ENCODE measurements around the gene RFX1. TPM values are rescaled to one million over a fixed set of nuclear protein-coding genes. Genes with fewer than 3 reads are reported as not detected.

RFX1 gene
- total RNA-seq, 1 experiment from 2014 or later: 14.9 TPM

GRCh38 chr19:13918726-13919411 is 87.3 kb downstream of the RFX1 start:
- no peak for TF ChIP-seq CTCF (IDR thresholded peaks at IDR 0.05; ENCODE audit: unreplicated experiment)
- H3K27ac Mint-ChIP-seq (ENCODE audit: unreplicated experiment): no peak overlapping the region
- BruUV-seq (replicated peaks): no TSS peak
- intact Hi-C loops (cut with micrococcal nuclease; ENCODE audit: unreplicated experiment): no loop called here
- H3K27me3 Mint-ChIP-seq (ENCODE audit: unreplicated experiment): no peaks in the 10 kb centered on the region
- H3K9me3 Mint-ChIP-seq (ENCODE audit: low read depth, unreplicated experiment): no peaks in the 10 kb centered on the region
- peaks cover 22% of the 10 kb centered on the region for H3K36me3 Mint-ChIP-seq (ENCODE audit: insufficient read depth, unreplicated experiment)
- H3K4me3 Mint-ChIP-seq (ENCODE audit: low read depth, unreplicated experiment): no peak overlapping the region
- no peaks in the 10 kb centered on the region for H3K4me1 Mint-ChIP-seq (ENCODE audit: low read depth, unreplicated experiment)
- no peak for DNase-seq
- CTCF ChIA-PET: no interaction called here

- TF ChIP-seq CTCF (IDR thresholded peaks at IDR 0.05; ENCODE audit: unreplicated experiment): no peak
- Mint-ChIP-seq H3K4me1 (ENCODE audit: low read depth, unreplicated experiment) (no peaks in the 10 kb centered on the region), H3K9me3 (ENCODE audit: low read depth, unreplicated experiment) (no peaks in the 10 kb centered on the region), H3K4me3 (ENCODE audit: low read depth, unreplicated experiment) (no peak overlapping the region), H3K27ac (ENCODE audit: unreplicated experiment) (no peak overlapping the region), H3K27me3 (ENCODE audit: unreplicated experiment) (no peaks in the 10 kb centered on the region), H3K36me3 (ENCODE audit: insufficient read depth, unreplicated experiment) (peaks cover 26% of the 10 kb centered on the region)
- DNase-seq: no peak
- CTCF ChIA-PET: no interaction called here
- BruUV-seq (replicated peaks): no TSS peak
- intact Hi-C loops (cut with micrococcal nuclease; ENCODE audit: unreplicated experiment): no loop called here
Observed at GRCh38 chr19:13917888-13918406, 88.2 kb downstream of the RFX1 start.

GRCh38 chr19:13914777-13915176 is 91.3 kb downstream of the RFX1 start:
- TF ChIP-seq CTCF (IDR thresholded peaks at IDR 0.05; ENCODE audit: unreplicated experiment): no peak
- H3K27me3 Mint-ChIP-seq (ENCODE audit: unreplicated experiment): no peaks in the 10 kb centered on the region
- H3K4me1 Mint-ChIP-seq (ENCODE audit: low read depth, unreplicated experiment): no peaks in the 10 kb centered on the region
- peaks cover 19% of the 10 kb centered on the region for H3K36me3 Mint-ChIP-seq (ENCODE audit: insufficient read depth, unreplicated experiment)
- no TSS peak for BruUV-seq (replicated peaks)
- H3K9me3 Mint-ChIP-seq (ENCODE audit: low read depth, unreplicated experiment): no peaks in the 10 kb centered on the region
- H3K27ac Mint-ChIP-seq (ENCODE audit: unreplicated experiment): no peak overlapping the region
- CTCF ChIA-PET: interaction anchor here (1.0 kb wide), 1 partner anchor 9 kb away, joined by 3 read pairs; the partner anchor contains the start of genes BRME1 and CC2D1A
- intact Hi-C loops (cut with micrococcal nuclease; ENCODE audit: unreplicated experiment): no loop called here
- no peak overlapping the region for H3K4me3 Mint-ChIP-seq (ENCODE audit: low read depth, unreplicated experiment)
- no peak for DNase-seq

- no peak overlapping the region for H3K4me3 Mint-ChIP-seq (ENCODE audit: low read depth, unreplicated experiment)
- intact Hi-C loops (cut with micrococcal nuclease; ENCODE audit: unreplicated experiment): no loop called here
- no peaks in the 10 kb centered on the region for H3K4me1 Mint-ChIP-seq (ENCODE audit: low read depth, unreplicated experiment)
- peaks cover 20% of the 10 kb centered on the region for H3K36me3 Mint-ChIP-seq (ENCODE audit: insufficient read depth, unreplicated experiment)
- no peak overlapping the region for H3K27ac Mint-ChIP-seq (ENCODE audit: unreplicated experiment)
- no peaks in the 10 kb centered on the region for H3K9me3 Mint-ChIP-seq (ENCODE audit: low read depth, unreplicated experiment)
- TF ChIP-seq CTCF (IDR thresholded peaks at IDR 0.05; ENCODE audit: unreplicated experiment): no peak
- no peak for DNase-seq
- no peaks in the 10 kb centered on the region for H3K27me3 Mint-ChIP-seq (ENCODE audit: unreplicated experiment)
- CTCF ChIA-PET: no interaction called here
- no TSS peak for BruUV-seq (replicated peaks)
Observed at GRCh38 chr19:13913352-13913751, 92.8 kb downstream of the RFX1 start.

Other genes starting within 250 kb of the RFX1 start
- 30.2 and 32.6 TPM in 2 replicates for gene MRI1, start 241.8 kb downstream of the RFX1 start, total RNA-seq (2022)
- gene C19orf53, start 231.9 kb downstream of the RFX1 start, total RNA-seq (2022): 59.4 and 66.4 TPM in 2 replicates
- 10.7 and 11.5 TPM in 2 replicates for gene ZSWIM4, start 210.9 kb downstream of the RFX1 start, total RNA-seq (2022)
- gene NANOS3, start 129.2 kb downstream of the RFX1 start, total RNA-seq (2022): 1.2 TPM in 1 of 2 replicates, not detected in the other
- gene BRME1, start 100.2 kb downstream of the RFX1 start, total RNA-seq (2022): 1.0 and 1.5 TPM in 2 replicates
- 37.2 and 41.7 TPM in 2 replicates for gene CC2D1A, start 100.1 kb downstream of the RFX1 start, total RNA-seq (2022)
- not detected in 2 replicates for gene PODNL1, start 67.9 kb downstream of the RFX1 start, total RNA-seq (2022)
- 34.0 and 35.5 TPM in 2 replicates for gene DCAF15, start 53.8 kb downstream of the RFX1 start, total RNA-seq (2022)
- not detected in 2 replicates for gene RLN3, start 21.8 kb upstream of the RFX1 start, total RNA-seq (2022)
- 7.0 and 7.4 TPM in 2 replicates for gene IL27RA, start 25.4 kb upstream of the RFX1 start, total RNA-seq (2022)
- 21.4 and 27.0 TPM in 2 replicates for gene PALM3, start 55.8 kb upstream of the RFX1 start, total RNA-seq (2022)
- gene MISP3, start 66.5 kb upstream of the RFX1 start, total RNA-seq (2022): 4.2 and 5.2 TPM in 2 replicates
- gene C19orf67, start 79.5 kb upstream of the RFX1 start, total RNA-seq (2022): not detected in 2 replicates
- gene SAMD1, start 84.4 kb upstream of the RFX1 start, total RNA-seq (2022): 41.1 and 44.2 TPM in 2 replicates
- gene PRKACA, start 111.4 kb upstream of the RFX1 start, total RNA-seq (2022): 57.3 and 59.8 TPM in 2 replicates
- gene ASF1B, start 130.3 kb upstream of the RFX1 start, total RNA-seq (2022): 42.6 and 44.2 TPM in 2 replicates
- 24.8 and 26.5 TPM in 2 replicates for gene ADGRL1, start 199.8 kb upstream of the RFX1 start, total RNA-seq (2022)

All from Calu3 (cell line).